Stimulated activated CD4-positive, alpha-beta T cell treated with anti-CD3 and anti-CD28 coated beads, Interleukin-1b, Interleukin-23, amount 100 ng/mL, for 24 hours (primary cell): Measurements from ENCODE around the gene POLG2.

ENCODE experiments used
- DNase-seq, 4 experiments: peaks; one replicate each; pipeline ENCODE4 v3.0.0-alpha.2; 2020; ENCODE audit warnings: low read depth in 4 of 4, low spot score in 1 of 4

POLG2 gene

GRCh38 chr17:64496786-64497564 is at the start of gene POLG2:
Gene POLG2 (minus strand): TSS chr17:64497054. CDS start chr17:64496968, 86 bp downstream.
- DNase-seq = peak; percentile 84 to 94 (median 92)

DNA sequence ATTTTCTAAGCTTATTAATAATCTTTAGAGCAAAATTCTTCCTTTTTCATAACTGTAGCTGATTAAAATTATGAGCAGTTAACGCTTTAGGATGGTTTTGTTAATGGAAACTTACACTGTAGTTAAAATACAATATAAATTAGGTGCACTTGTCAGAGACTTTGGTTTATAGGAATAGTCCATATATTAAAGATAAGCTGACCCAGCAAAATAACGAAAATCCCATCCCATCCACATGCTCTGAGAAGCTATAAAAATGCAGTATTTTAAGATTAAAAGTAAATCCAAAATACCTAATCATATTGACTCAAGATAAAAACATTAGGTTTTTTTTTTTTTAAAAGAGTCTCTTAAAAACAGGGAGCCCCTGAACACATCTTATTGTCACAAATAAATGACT is 47.9 kb upstream of the POLG2 start:
- DNase-seq = no peak

- DNase-seq = no peak
These were observed 43.4 kb upstream of the POLG2 start for GRCh38 chr17:64540118-64540776.

DNA sequence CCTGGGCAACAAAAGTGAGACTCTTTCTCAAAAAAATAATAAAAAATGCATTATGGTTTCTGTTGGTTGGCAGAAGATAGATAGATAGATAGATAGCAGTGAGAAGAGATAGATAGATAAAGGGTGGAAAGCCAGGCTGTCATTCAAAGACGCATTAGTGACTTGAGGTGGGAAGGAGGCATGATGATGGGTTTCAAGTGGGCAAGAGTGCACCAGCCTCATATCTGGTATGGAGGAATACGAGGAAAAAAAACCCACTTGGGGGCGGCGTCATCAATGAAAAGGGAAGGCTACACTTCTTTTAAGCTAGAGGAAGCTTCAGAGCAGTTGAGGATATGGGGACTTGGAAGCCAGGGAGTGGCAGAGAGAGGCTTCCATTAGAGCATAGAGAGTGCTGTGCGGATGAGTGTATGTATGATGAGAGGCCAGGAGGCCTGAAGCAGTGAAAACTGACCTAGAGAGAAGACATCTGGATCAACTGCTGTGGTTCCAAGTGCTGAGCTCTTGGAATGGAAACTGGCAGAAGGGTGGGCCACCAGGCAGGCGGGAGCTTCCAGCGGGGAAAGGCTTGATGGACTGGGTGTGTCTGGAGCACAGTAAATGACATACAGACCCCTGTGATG is 41.8 kb upstream of the POLG2 start:
- DNase-seq = no peak

GRCh38 chr17:64537488-64537887 is 40.6 kb upstream of the POLG2 start:
- no peak for DNase-seq

DNA sequence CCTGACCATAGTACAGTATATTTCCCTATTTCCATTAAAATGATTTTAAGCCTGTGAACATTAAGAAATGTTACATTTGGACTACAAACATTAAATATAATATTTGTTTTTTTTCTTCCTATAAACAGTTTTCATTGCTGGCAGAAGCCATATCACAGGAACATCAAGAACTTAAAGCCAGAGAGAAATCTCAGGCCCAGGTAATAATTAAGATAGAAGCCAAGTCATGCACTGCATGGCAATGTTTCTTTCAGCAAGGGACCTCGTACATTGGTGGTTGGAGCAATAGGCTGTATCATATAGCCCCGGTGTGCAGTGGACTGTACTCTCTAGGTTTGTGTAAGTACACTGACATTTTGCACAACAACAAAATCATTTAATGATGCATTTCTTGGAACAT is 40.1 kb upstream of the POLG2 start:
- no peak for DNase-seq

GRCh38 chr17:64535357-64535756 is 38.5 kb upstream of the POLG2 start:
- DNase-seq = no peak

DNA sequence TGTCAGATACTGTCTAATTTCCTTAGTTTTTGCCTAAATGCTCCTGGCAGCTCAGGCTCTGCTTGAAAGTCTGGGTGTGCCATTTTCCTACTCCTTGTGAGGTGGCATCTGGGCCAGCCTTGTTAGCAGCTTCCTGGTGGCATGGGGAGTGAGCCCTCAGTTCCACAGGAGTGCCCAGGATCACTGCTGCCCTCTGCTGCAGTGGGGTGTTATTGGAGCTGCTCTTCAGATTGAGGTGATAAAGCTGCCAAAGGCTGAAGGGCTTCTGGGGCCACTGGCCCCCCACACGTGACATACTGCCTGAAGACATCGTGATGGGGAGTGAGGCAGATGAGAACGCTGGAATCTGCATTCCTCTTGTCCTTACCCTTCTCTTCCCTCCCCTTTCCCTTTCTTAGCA is 37.3 kb upstream of the POLG2 start:
- DNase-seq = no peak

DNA sequence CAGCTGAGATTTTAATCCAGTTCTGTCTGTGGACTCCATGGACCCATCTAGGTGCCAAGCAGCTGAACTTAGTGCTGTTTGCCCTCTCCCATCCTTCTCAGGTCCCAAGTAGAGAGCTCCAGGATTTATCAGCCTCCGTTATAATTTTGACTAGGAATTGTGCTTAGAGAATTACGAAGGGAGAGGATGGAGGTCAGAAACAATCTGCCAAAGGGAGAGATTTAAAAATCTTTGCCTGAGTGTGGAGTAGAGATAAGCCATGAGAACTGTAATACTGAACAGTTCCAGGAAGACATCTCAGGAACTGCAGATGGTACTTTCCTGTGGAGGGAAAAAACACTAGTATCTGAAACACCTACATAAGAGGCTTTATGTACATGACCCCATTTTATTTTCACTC is 36.9 kb upstream of the POLG2 start:
- no peak for DNase-seq

GRCh38 chr17:64532409-64532808 is 35.6 kb upstream of the POLG2 start:
- DNase-seq = no peak

- no peak for DNase-seq
These were observed 35.1 kb upstream of the POLG2 start for GRCh38 chr17:64531955-64532371.

GRCh38 chr17:64529221-64529620 is 32.4 kb upstream of the POLG2 start:
- DNase-seq = no peak

DNA sequence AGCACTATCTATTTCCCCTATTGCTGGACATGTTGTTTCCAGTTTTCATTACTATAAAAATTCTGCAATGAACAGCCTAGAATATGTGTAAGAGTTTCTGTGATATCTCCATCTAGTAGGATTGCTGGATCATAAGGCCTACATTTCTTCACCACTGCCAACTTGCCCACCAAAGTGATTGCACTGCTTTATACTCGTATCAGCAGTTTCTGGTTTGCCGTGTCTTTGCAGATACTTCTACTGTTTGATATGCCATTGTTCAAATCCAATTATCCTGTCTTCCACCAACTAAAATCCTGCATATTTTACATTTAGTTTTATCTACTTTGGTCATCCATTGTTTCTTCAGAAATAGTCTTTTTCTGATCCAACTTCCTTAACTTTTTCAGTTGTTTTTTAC is 31.1 kb upstream of the POLG2 start:
- DNase-seq = no peak

- no peak for DNase-seq
These were observed 23.5 kb upstream of the POLG2 start for GRCh38 chr17:64520359-64520758.

GRCh38 chr17:64519601-64520000 is 22.7 kb upstream of the POLG2 start:
- no peak for DNase-seq

GRCh38 chr17:64515829-64516228 is 19.0 kb upstream of the POLG2 start:
- DNase-seq = no peak

DNA sequence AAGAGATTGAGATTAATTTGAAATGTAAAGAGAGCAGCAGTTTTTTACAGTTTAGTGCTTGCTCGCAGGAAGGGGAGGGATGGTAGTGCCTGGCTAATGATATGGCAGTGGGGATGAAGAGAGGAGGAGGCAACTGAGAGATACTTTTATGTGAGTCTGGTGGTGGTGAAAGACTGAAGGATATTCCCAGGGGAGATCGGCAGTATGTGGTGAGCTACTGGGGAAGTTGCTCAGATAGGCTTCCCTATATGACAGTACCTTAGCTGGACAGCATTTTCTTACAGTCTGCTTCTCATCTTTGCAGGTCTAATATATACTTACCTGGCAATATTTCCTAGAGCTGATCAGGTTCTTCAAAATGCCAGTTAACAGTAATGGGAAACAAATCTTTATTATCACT is 18.6 kb upstream of the POLG2 start:
- no peak for DNase-seq

GRCh38 chr17:64509179-64509578 is 12.3 kb upstream of the POLG2 start:
- no peak for DNase-seq

GRCh38 chr17:64508683-64509082 is 11.8 kb upstream of the POLG2 start:
- no peak for DNase-seq

GRCh38 chr17:64507413-64507782 is 10.5 kb upstream of the POLG2 start:
- peak in 1 of 4 experiments; percentile 18 for DNase-seq

GRCh38 chr17:64506576-64507412 is 9.9 kb upstream of the POLG2 start, which contains the start of gene CEP95:
Gene CEP95 (plus strand): TSS chr17:64506977. CDS start chr17:64507098, 121 bp downstream.
- peak; percentile 85 to 93 (median 92) for DNase-seq
